Esophagus squamous epithelium (tissue), 4 donors: ENCODE results near the gene TTLL3.

Experiments
- CTCF ChIP-seq, 6 experiments: fragments of 450-650 bp in 4 of 6; fragments of 200-600 bp in 2 of 6; sonication (generic) in 2 of 6; IDR thresholded peaks; one replicate each; pipeline ENCODE4 v1.5.1; 2016 to 2019; ENCODE audit warnings: antibody characterized with exemption in 6 of 6, mild to moderate bottlenecking in 4 of 6, moderate library complexity in 4 of 6
- POLR2A ChIP-seq, 4 donors: fragments of 450-650 bp; IDR thresholded peaks; one replicate each; pipeline ENCODE4 v1.6.1; 2017; ENCODE audit warnings: antibody characterized with exemption in 4 of 4, mild to moderate bottlenecking in 4 of 4, moderate library complexity in 3 of 4

DNA sequence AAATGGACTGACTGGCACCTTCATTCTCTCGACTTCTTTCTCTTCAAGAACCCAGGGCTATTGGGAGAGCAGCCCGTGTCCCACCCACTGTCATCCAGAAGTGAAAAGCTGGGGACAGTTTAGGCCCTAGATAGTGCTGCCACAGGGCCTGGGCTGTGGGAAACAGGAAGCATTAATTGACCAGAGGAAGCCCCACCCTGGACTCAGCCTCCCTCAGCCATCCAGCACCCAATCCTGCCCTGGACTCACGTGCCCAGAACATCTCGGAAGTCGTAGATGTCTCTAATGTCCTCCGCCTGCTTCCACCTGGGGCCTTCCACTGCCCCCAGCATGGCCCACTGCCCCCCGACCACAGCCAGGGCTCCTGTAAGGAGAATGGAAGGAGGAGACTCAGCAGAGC lies 42.6 kb upstream of the TTLL3 start:
- TF ChIP-seq POLR2A (IDR thresholded peaks at IDR 0.05) (no peak), CTCF (IDR thresholded peaks at IDR 0.05) (no peak)
